Activated CD8-positive, alpha-beta memory T cell treated with anti-CD3 and anti-CD28 coated beads for 1 hour (primary cell): ENCODE results near the gene CD109.
"Not testable (repeated sequence)": the region's sequence is repeated elsewhere in the genome, so short reads cannot be mapped to it uniquely, and the experiment has no call there.

Source experiments
- DNase-seq, 2 donors: peaks; one replicate each; pipeline ENCODE4 v3.0.0-alpha.2; 2020; ENCODE audit warnings: low read depth in 1 of 2; ENCODE audit errors: extremely low read depth in 1 of 2

CD109 gene

DNA sequence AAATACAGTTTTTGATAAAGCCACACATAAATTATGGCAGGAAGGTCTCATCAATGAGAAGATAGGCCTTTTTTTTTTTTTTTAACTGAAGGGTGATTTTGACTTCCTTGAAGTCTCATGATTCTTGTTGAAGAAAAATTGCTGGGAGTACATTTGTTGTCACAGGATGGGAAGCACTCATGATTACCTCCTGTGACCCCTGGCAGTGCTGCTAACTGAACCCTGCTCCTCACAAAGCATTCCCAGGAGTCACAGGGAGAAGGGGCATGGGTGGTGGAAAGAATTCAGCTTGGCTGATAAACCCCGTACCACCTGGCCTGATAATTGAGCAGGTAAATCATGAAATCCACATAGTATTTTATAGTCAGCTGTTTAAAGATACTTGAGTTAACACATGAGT lies 86.9 kb downstream of the CD109 start:
- DNase-seq: no peak

DNA sequence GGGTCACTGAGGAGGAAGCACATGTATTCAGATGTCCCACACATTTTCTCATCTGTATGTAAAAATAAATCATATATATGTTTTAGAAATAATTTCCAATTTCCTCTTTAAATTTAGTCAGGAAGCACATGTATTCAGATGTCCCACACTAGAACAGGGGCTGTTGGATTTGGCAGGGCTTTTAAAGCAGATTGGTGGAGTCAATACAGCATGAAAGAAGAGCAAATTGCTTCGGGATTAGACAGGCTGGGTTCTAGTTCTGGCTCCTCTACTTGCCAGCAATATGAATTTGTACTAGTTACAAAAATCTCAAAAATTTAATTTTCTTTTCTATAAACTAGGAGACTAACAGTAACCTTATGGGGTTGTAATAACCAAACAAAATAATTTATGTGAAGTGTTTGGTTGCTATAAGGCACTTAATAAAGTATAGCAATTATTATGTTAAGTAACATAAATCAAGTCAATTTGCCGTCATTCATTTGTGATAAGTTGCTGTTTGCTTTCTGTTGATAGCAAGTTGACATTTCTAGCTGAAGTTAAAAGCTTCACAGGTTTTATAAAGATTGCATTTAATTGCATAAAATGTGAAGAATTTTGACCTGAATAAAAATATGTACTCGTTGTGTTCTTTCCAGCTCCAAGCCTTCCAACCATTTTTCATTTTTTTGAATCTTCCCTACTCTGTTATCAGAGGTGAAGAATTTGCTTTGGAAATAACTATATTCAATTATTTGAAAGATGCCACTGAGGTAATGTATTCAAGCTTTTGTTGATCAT lies 88.9 kb downstream of the CD109 start:
- DNase-seq: no peak

GRCh38 chr6:73790574-73790973 lies 94.6 kb downstream of the CD109 start:
- DNase-seq: no peak

GRCh38 chr6:73791336-73791735 lies 95.3 kb downstream of the CD109 start:
- DNase-seq: no peak

- DNase-seq: no peak
Measured at GRCh38 chr6:73792738-73793137, 96.7 kb downstream of the CD109 start.

- DNase-seq: no peak
Measured at GRCh38 chr6:73796881-73797280, 100.9 kb downstream of the CD109 start.

GRCh38 chr6:73797861-73798260 lies 101.9 kb downstream of the CD109 start:
- no peak for DNase-seq

GRCh38 chr6:73798592-73798991 lies 102.6 kb downstream of the CD109 start:
- DNase-seq: no peak

- DNase-seq: no peak
Measured at GRCh38 chr6:73800997-73801396, 105.0 kb downstream of the CD109 start.

GRCh38 chr6:73801652-73802268 lies 105.8 kb downstream of the CD109 start:
- DNase-seq: no peak

- DNase-seq: no peak
Measured at GRCh38 chr6:73802366-73802765, 106.4 kb downstream of the CD109 start.

DNA sequence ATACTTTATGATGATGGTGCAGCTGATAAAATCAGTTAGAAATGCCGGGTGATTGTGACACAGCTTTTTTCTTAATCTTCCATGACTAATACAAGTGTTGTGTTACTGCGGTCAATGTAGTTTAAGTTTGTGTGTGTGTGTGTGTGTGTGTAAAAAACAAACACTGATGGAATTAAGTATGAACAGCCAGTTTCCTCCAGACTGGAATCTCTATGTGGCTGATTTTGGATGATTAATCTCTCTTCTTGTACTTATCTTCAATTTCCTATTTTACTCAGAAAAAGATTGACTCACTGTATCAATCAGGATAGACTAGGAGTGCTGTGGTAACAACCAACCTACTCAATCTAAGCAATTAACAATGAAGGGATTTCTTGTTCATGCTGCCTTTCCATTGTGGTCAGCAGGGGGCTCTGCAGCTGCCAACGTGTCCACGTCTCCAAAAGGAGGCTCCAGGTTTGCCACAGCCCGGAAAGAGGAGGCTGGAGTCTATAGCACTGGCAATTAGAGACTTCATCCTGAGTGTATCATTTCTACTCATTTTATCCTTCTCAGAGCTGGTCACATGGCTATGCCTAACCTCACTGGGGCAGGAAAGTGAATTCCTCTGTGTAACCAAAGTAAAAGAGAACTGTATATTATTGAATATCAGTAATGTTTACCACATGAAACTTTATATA lies 107.7 kb downstream of the CD109 start:
- no peak for DNase-seq

DNA sequence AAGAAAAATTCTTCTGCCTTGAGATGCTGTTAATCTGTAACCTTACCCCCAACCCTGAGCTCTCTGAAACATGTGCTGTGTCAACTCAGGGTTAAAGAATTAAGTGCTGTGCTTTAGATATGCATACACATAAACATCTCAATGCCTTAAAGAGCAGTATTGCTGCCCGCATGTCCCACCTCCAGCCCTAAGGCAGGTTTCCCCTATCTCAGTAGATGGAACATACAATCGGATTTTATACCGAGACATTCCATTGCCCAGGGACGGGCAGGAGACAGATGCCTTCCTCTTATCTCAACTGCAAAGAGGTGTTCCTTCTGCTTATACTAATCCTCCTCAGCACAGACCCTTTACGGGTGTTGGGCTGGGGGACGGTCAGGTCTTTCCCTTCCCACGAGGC lies 109.2 kb downstream of the CD109 start:
- not testable (repeated sequence) for DNase-seq

DNA sequence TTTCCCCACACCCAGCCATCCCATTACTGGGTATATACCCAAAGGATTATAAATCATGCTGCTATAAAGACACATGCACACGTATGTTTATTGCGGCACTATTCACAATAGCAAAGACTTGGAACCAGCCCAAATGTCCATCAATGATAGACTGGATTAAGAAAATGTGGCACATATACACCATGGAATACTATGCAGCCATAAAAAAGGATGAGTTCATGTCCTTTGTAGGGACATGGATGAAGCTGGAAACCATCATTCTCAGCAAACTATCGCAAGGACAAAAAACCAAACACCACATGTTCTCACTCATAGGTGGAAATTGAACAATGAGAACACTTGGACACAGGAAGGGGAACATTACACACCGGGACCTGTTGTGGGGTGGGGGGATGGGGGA lies 110.0 kb downstream of the CD109 start:
- DNase-seq: not testable (repeated sequence)

DNA sequence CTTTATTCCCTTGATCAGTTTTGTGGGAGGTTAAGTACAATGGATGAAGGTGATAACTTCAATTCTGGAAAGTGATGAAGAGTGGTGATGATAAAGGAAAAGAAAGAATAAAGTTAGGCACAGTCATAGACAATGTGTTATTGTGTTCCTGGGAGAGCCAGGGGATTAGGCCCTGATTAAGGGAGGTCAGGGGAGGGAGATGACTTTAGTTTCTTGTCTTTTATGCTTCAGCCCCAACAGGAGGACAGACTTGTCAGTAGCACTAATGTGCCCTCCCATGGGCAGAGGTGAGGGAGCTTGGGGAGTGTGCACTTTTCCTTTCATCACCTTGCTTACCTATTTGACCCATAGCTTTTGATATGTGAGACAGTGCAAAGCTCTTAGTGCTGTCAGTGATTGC lies 115.7 kb downstream of the CD109 start:
- no peak for DNase-seq

DNA sequence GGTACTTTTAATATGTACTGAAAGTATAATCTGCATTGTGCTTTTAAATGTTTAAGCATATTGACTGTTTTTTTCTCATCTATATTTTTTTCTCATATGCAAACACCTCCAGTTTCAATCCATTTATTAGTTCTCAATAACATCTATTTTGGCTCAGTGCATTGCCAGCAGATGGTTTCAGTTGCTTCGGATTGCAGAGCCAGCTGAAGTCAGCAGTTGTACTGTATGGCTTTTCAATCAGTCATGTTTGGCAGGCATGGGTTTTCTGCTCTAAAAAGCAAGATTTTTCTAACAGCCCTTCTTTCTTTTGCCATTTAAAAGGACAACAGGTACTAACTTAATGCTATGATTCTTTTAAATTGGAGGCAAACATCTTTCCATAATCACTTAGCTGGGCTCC lies 121.2 kb downstream of the CD109 start:
- DNase-seq: no peak

- no peak for DNase-seq
Measured at GRCh38 chr6:73823046-73823735, 127.2 kb downstream of the CD109 start.

GRCh38 chr6:73823832-73824231 lies 127.8 kb downstream of the CD109 start:
- no peak for DNase-seq

DNA sequence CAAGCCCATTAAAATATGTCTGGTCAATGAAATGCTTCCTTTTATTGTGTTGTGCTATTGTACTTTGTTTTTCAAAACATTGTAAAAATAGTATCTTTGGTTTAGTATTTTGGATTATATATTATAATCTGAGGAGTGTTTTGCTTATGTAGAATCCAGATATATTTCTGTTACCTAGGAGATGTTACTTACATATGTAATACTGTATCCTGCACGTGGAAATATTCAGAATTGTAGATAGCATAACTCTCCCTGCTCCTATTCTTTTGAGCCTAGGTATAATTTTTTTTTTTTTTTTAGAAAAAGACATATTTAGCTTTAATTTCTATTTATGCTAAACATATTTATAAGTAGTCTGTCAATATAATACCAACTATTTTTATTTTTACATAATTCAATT lies 130.6 kb downstream of the CD109 start:
- no peak for DNase-seq

- no peak for DNase-seq
Measured at GRCh38 chr6:73830119-73830518, 134.1 kb downstream of the CD109 start.

GRCh38 chr6:73832313-73832712 lies 136.3 kb downstream of the CD109 start:
- DNase-seq: no peak
